SK-N-SH (cell line): ENCODE results near the gene HYAL1. TPM values are rescaled to one million over a fixed set of nuclear protein-coding genes. Genes with fewer than 3 reads are reported as not detected.

Source experiments
- CTCF ChIA-PET: fragments of 300-600, 350-600 bp; formaldehyde crosslinking; extraction: SDS; loops from one replicate; lab custom pipeline; 2021; lab: Yijun Ruan, JAX
- POLR2A ChIA-PET: fragments of 350-600 bp; sonication (Branson Sonifier 250); formaldehyde crosslinking; extraction: SDS; loops from one replicate; lab custom pipeline; 2020; ENCODE audit warnings: antibody characterized with exemption, inconsistent platforms; lab: Yijun Ruan, JAX
- DNase-seq: peaks from one replicate; pipeline ENCODE4 v3.0.0; 2012
- H2AFZ ChIP-seq: fragments of 200-600 bp; sonication (generic); 2 replicates; pipeline ENCODE4 v1.8.1; 2016; ENCODE audit warnings: antibody characterized with exemption, mild to moderate bottlenecking, low read depth
- H3F3A ChIP-seq: fragments of 200-600 bp; sonication (generic); replicated peaks from 2 replicates; pipeline ENCODE3; 2016; ENCODE audit warnings: antibody characterized with exemption, mild to moderate bottlenecking; ENCODE audit not compliant: insufficient read depth
- H3K27ac ChIP-seq, 2 experiments: fragments of 200-500 bp in 1 of 2; fragments of 200-600 bp in 1 of 2; sonication (Bioruptor generic) in 1 of 2; sonication (generic), shearing (Covaris generic) in 1 of 2; 2 replicates each; pipeline versions ENCODE4 v1.5.1 to v1.6.1; 2014 to 2016; ENCODE audit warnings: low read depth in 2 of 2, inconsistent platforms in 1 of 2, low read length in 1 of 2, mild to moderate bottlenecking in 1 of 2, mixed read lengths in 1 of 2
- H3K27me3 ChIP-seq: fragments of 200-600 bp; sonication (generic), shearing (Covaris generic); 2 replicates; pipeline ENCODE4 v1.6.1; 2016; ENCODE audit warnings: mixed run types; ENCODE audit not compliant: insufficient read depth
- H3K36me3 ChIP-seq, 2 experiments: fragments of 200-500 bp in 1 of 2; fragments of 200-600 bp in 1 of 2; sonication (Bioruptor generic) in 1 of 2; sonication (generic) in 1 of 2; replicated peaks in 1 of 2; 2 replicates each; pipeline versions ENCODE3 to v1.5.1; 2014 to 2016; ENCODE audit warnings: low read length in 1 of 2, mild to moderate bottlenecking in 1 of 2; ENCODE audit not compliant: insufficient read depth in 2 of 2, control insufficient read depth in 1 of 2
- H3K4me1 ChIP-seq, 2 experiments: fragments of 200-500 bp in 1 of 2; fragments of 200-600 bp in 1 of 2; sonication (Bioruptor generic) in 1 of 2; sonication (generic), shearing (Covaris generic) in 1 of 2; 2 replicates each; pipeline versions ENCODE4 v1.5.1 to v1.6.1; 2014 to 2016; ENCODE audit warnings: low read depth in 1 of 2, low read length in 1 of 2, mixed run types in 1 of 2; ENCODE audit not compliant: insufficient read depth in 2 of 2, control insufficient read depth in 1 of 2
- H3K4me2 ChIP-seq: fragments of 200-600 bp; sonication (generic), shearing (Covaris generic); 2 replicates; pipeline ENCODE4 v1.6.1; 2017; ENCODE audit warnings: mixed run types
- H3K4me3 ChIP-seq, 2 experiments: fragments of 200-500 bp in 1 of 2; fragments of 200-600 bp in 1 of 2; sonication (Bioruptor generic) in 1 of 2; sonication (generic), shearing (Covaris generic) in 1 of 2; 2 replicates each; pipeline versions ENCODE4 v1.5.1 to v1.8.1; 2014 to 2016; ENCODE audit warnings: low read depth in 2 of 2, inconsistent platforms in 1 of 2, low read length in 1 of 2, mild to moderate bottlenecking in 1 of 2, mixed read lengths in 1 of 2, moderate library complexity in 1 of 2
- H3K79me2 ChIP-seq: fragments of 200-600 bp; sonication (generic); 2 replicates; pipeline ENCODE4 v1.8.1; 2017; ENCODE audit warnings: mild to moderate bottlenecking; ENCODE audit not compliant: insufficient read depth
- H3K9ac ChIP-seq: fragments of 200-600 bp; sonication (generic); 2 replicates; pipeline ENCODE4 v1.6.1; 2017; ENCODE audit warnings: mixed run types
- H3K9me2 ChIP-seq: fragments of 200-600 bp; sonication (generic); 2 replicates; pipeline ENCODE4 v1.6.1; 2017; ENCODE audit warnings: mixed run types
- H3K9me3 ChIP-seq: fragments of 200-600 bp; sonication (generic); 2 replicates; pipeline ENCODE4 v1.6.1; 2017; ENCODE audit warnings: mixed run types, mild to moderate bottlenecking, moderate library complexity
- H4K20me1 ChIP-seq: fragments of 200-600 bp; sonication (generic); 2 replicates; pipeline ENCODE4 v1.6.1; 2017; ENCODE audit warnings: mild to moderate bottlenecking, mixed run types; ENCODE audit not compliant: insufficient read depth
- CHD2 ChIP-seq: fragments of 150-350 bp; IDR thresholded peaks from 2 replicates; pipeline ENCODE4 v1.6.1; 2018; ENCODE audit warnings: low read length; ENCODE audit not compliant: partially characterized antibody
- ELF1 ChIP-seq: IDR thresholded peaks from 2 replicates; pipeline ENCODE4 v1.4.0; 2012
- EZH2phosphoT487 ChIP-seq: fragments of 200-600 bp; sonication (generic); IDR thresholded peaks from 2 replicates; pipeline ENCODE4 v1.6.1; 2017; ENCODE audit warnings: low read depth, mixed run types, mild to moderate bottlenecking, antibody characterized with exemption, moderate library complexity, borderline replicate concordance
- FOXM1 ChIP-seq: IDR thresholded peaks from 2 replicates; pipeline ENCODE4 v1.4.0; 2012; ENCODE audit warnings: low read depth, mild to moderate bottlenecking
- GABPA ChIP-seq: IDR thresholded peaks from 2 replicates; pipeline ENCODE4 v1.4.0; 2012; ENCODE audit warnings: low read depth, mild to moderate bottlenecking
- GATA2 ChIP-seq: sonication (generic); formaldehyde crosslinking; IDR thresholded peaks from 2 replicates; pipeline ENCODE4 v1.5.0; 2020; ENCODE audit warnings: mild to moderate bottlenecking, missing genetic modification reagents
- MEF2A ChIP-seq: IDR thresholded peaks from 2 replicates; pipeline ENCODE4 v1.4.0; 2012; ENCODE audit warnings: low read depth, borderline replicate concordance
- MXI1 ChIP-seq: IDR thresholded peaks from 2 replicates; pipeline ENCODE4 v1.6.1; 2012; ENCODE audit warnings: mild to moderate bottlenecking, low read depth, low read length, improper control_type of control experiment
- POLR2AphosphoS5 ChIP-seq: IDR thresholded peaks from 2 replicates; pipeline ENCODE4 v1.6.1; 2012; ENCODE audit warnings: low read depth, low read length
- RAD21 ChIP-seq: IDR thresholded peaks from 2 replicates; pipeline ENCODE4 v1.6.1; 2012; ENCODE audit warnings: mild to moderate bottlenecking, low read length
- RCOR1 ChIP-seq: fragments of 150-350 bp; IDR thresholded peaks from 2 replicates; pipeline ENCODE4 v1.6.1; 2017; ENCODE audit warnings: antibody characterized with exemption, low read length
- RFX5 ChIP-seq: IDR thresholded peaks from 2 replicates; pipeline ENCODE4 v1.6.1; 2012; ENCODE audit warnings: mild to moderate bottlenecking, improper control_type of control experiment, low read length
- SIN3A ChIP-seq: IDR thresholded peaks from 2 replicates; pipeline ENCODE4 v1.6.1; 2012; ENCODE audit warnings: low read depth, mild to moderate bottlenecking, low read length, moderate library complexity, borderline replicate concordance
- SMC3 ChIP-seq: IDR thresholded peaks from 2 replicates; pipeline ENCODE4 v1.6.1; 2012; ENCODE audit warnings: low read depth, low read length, improper control_type of control experiment
- TAF1 ChIP-seq: IDR thresholded peaks from 2 replicates; pipeline ENCODE4 v1.6.1; 2012; ENCODE audit warnings: low read depth, mild to moderate bottlenecking, low read length, moderate library complexity, borderline replicate concordance
- TCF12 ChIP-seq: IDR thresholded peaks from 2 replicates; pipeline ENCODE4 v1.4.0; 2012
- TEAD4 ChIP-seq: IDR thresholded peaks from 2 replicates; pipeline ENCODE4 v1.4.0; 2012; ENCODE audit warnings: mild to moderate bottlenecking, borderline replicate concordance; ENCODE audit not compliant: insufficient read depth
- YY1 ChIP-seq: IDR thresholded peaks from 2 replicates; pipeline ENCODE4 v1.4.0; 2012; ENCODE audit warnings: low read depth, mild to moderate bottlenecking
- WGBS: methylation state at CpG from one replicate; pipeline ENCODE4 v1.1.6; 2017; ENCODE audit warnings: low lambda C conversion rate; 5-methylcytosine and 5-hydroxymethylcytosine counted together
- polyA plus RNA-seq, 3 experiments: library from polyadenylated mRNA; depleted of rRNA; stranded (reverse); fragments of >200 nt; gene quantifications; 2 replicates each; pipeline ENCODE4 v1.2.3, GENCODE V29; 2012
- TF ChIP-seq, protein P1 (sequence below): IDR thresholded peaks from 2 replicates; pipeline ENCODE4; 2012
- TF ChIP-seq, protein P2 (sequence below): IDR thresholded peaks from 2 replicates; pipeline ENCODE4 v1.4.0; 2012; ENCODE audit warnings: low read depth, borderline replicate concordance
- TF ChIP-seq, protein P3 (sequence below): fragments of 150-350 bp; IDR thresholded peaks from 2 replicates; pipeline ENCODE4 v1.6.1; 2017; ENCODE audit warnings: antibody characterized with exemption, low read length, low read depth, borderline replicate concordance
- TF ChIP-seq, protein P4 (sequence below): IDR thresholded peaks from 2 replicates; pipeline ENCODE4 v1.6.1; 2012; ENCODE audit warnings: mild to moderate bottlenecking, low read depth, low read length, moderate library complexity
- TF ChIP-seq, protein P5 (sequence below): IDR thresholded peaks from 2 replicates; pipeline ENCODE4 v1.4.0; 2012; ENCODE audit warnings: low read depth, borderline replicate concordance

The HYAL1 gene
- polyA plus RNA-seq, 1 of the 3 experiments (the other 2 are of a cell fraction): 0.30 TPM

DNA sequence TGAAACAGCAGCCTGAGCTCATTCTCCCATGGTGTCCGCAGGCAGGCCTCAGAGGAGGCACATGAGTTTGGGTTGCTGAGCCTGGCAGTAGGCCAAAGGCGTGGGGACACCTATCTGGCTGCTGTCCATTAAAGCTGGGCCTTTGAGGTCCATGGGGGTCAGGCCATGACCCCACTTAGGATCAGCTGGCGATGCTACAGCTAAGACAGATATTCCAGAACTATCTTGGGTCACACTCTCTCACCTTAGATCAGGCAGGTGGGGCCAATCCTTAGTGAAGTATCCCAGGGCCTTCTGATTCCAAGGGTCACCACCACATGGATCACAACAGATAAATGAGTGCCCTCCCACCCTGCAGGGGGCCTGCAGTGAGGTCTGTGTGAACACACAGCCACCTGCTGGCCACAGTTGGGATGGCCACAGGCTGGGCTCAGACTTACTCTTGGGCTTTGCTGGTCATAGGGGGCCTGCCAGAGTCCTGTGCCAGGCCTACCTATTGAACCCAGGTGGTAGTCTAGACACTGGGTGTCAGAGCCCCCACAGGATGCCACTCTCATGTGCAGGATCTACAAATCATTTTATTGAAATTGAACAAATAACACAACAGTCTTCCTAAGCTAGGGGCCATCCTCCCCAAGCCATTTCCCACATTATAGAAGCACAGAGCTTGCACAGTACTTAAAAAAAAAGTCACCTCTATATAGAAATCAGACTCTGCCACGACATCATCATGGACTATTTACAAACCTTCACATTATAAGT lies 21.2 kb upstream of the HYAL1 start:
- peaks cover 0 to 36% of the 10 kb centered on the region in 2 experiments; a peak in 2 of 4 replicates for H3K4me1 ChIP-seq
- H3K27ac ChIP-seq: no peak overlapping the region; a peak in 1 of 4 replicates
- H4K20me1 ChIP-seq: no peaks in the 10 kb centered on the region
- peaks cover 37% of the 10 kb centered on the region for H3K79me2 ChIP-seq
- no peak overlapping the region for H3K9ac ChIP-seq
- H3K9me2 ChIP-seq: no peaks in the 10 kb centered on the region
- 0% methylated on average over 1 of the region's 4 CpGs for WGBS
- no peak overlapping the region; a peak in 1 of 4 replicates for H3K4me3 ChIP-seq
- H3K36me3 ChIP-seq: peaks cover under 1 to 25% of the 10 kb centered on the region in 2 experiments
- peak; percentile 85 for DNase-seq
- no peaks in the 10 kb centered on the region for H3K9me3 ChIP-seq
- H3K4me2 ChIP-seq: no peak overlapping the region
- POLR2A ChIA-PET: interaction anchor here (0.7 to 1.7 kb wide), 3 partner anchors 13 to 32 kb away, joined by 3 to 6 read pairs (median 4); partner anchors contain the start of genes CYB561D2, IFRD2 and NPRL2
- CTCF ChIA-PET: interaction anchor here (0.6 to 6.0 kb wide), 34 partner anchors 9 to 289 kb away, joined by 3 to 60 read pairs (median 4); partner anchors contain the start of genes HYAL1, HYAL3, NAA80 and RASSF1
- peaks cover 21% of the 10 kb centered on the region for H3F3A ChIP-seq
- H2AFZ ChIP-seq: no peak overlapping the region
- H3K27me3 ChIP-seq: no peaks in the 10 kb centered on the region
- TF ChIP-seq ELF1: no peak
- no peak for TF ChIP-seq TCF12
- TF ChIP-seq SMC3: peak; percentile 69
- peak; percentile 32; the same call in 1 of the 2 replicates for TF ChIP-seq MXI1
- no peak; the same call in 1 of the 2 replicates for TF ChIP-seq RFX5
- TF ChIP-seq RCOR1: no peak
- TF ChIP-seq, protein P1, sequence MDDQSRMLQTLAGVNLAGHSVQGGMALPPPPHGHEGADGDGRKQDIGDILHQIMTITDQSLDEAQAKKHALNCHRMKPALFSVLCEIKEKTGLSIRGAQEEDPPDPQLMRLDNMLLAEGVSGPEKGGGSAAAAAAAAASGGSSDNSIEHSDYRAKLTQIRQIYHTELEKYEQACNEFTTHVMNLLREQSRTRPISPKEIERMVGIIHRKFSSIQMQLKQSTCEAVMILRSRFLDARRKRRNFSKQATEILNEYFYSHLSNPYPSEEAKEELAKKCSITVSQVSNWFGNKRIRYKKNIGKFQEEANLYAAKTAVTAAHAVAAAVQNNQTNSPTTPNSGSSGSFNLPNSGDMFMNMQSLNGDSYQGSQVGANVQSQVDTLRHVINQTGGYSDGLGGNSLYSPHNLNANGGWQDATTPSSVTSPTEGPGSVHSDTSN: no peak
- TF ChIP-seq RAD21: peak; percentile 77
- TF ChIP-seq POLR2AphosphoS5: no peak
- no peak for TF ChIP-seq TAF1
- TF ChIP-seq, protein P2, sequence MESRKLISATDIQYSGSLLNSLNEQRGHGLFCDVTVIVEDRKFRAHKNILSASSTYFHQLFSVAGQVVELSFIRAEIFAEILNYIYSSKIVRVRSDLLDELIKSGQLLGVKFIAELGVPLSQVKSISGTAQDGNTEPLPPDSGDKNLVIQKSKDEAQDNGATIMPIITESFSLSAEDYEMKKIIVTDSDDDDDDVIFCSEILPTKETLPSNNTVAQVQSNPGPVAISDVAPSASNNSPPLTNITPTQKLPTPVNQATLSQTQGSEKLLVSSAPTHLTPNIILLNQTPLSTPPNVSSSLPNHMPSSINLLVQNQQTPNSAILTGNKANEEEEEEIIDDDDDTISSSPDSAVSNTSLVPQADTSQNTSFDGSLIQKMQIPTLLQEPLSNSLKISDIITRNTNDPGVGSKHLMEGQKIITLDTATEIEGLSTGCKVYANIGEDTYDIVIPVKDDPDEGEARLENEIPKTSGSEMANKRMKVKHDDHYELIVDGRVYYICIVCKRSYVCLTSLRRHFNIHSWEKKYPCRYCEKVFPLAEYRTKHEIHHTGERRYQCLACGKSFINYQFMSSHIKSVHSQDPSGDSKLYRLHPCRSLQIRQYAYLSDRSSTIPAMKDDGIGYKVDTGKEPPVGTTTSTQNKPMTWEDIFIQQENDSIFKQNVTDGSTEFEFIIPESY: no peak
- TF ChIP-seq, protein P3, sequence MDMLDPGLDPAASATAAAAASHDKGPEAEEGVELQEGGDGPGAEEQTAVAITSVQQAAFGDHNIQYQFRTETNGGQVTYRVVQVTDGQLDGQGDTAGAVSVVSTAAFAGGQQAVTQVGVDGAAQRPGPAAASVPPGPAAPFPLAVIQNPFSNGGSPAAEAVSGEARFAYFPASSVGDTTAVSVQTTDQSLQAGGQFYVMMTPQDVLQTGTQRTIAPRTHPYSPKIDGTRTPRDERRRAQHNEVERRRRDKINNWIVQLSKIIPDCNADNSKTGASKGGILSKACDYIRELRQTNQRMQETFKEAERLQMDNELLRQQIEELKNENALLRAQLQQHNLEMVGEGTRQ: no peak
- no peak for TF ChIP-seq TEAD4
- no peak for TF ChIP-seq SIN3A
- TF ChIP-seq, protein P4, sequence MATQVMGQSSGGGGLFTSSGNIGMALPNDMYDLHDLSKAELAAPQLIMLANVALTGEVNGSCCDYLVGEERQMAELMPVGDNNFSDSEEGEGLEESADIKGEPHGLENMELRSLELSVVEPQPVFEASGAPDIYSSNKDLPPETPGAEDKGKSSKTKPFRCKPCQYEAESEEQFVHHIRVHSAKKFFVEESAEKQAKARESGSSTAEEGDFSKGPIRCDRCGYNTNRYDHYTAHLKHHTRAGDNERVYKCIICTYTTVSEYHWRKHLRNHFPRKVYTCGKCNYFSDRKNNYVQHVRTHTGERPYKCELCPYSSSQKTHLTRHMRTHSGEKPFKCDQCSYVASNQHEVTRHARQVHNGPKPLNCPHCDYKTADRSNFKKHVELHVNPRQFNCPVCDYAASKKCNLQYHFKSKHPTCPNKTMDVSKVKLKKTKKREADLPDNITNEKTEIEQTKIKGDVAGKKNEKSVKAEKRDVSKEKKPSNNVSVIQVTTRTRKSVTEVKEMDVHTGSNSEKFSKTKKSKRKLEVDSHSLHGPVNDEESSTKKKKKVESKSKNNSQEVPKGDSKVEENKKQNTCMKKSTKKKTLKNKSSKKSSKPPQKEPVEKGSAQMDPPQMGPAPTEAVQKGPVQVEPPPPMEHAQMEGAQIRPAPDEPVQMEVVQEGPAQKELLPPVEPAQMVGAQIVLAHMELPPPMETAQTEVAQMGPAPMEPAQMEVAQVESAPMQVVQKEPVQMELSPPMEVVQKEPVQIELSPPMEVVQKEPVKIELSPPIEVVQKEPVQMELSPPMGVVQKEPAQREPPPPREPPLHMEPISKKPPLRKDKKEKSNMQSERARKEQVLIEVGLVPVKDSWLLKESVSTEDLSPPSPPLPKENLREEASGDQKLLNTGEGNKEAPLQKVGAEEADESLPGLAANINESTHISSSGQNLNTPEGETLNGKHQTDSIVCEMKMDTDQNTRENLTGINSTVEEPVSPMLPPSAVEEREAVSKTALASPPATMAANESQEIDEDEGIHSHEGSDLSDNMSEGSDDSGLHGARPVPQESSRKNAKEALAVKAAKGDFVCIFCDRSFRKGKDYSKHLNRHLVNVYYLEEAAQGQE: no peak
- TF ChIP-seq, protein P5, sequence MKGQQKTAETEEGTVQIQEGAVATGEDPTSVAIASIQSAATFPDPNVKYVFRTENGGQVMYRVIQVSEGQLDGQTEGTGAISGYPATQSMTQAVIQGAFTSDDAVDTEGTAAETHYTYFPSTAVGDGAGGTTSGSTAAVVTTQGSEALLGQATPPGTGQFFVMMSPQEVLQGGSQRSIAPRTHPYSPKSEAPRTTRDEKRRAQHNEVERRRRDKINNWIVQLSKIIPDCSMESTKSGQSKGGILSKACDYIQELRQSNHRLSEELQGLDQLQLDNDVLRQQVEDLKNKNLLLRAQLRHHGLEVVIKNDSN: no peak
- TF ChIP-seq EZH2phosphoT487: no peak
- TF ChIP-seq CHD2: no peak
- no peak for TF ChIP-seq MEF2A
- no peak for TF ChIP-seq GATA2 (CRISPR knock-in tag)
- no peak for TF ChIP-seq GABPA
- TF ChIP-seq FOXM1: no peak
- TF ChIP-seq YY1: no peak
